MCF 10A (cell line): Measurements from ENCODE around the gene PHF20. TPM values are rescaled to one million over a fixed set of nuclear protein-coding genes. Genes with fewer than 3 reads are reported as not detected.

Source experiments
- BruUV-seq: library from RNA; stranded (reverse); fragments of 400-500 nt; replicated peaks from 2 replicates; lab custom pipeline; 2021; lab: Mats Ljungman, UMichigan
- CTCF ChIA-PET: fragments of 300-600 bp; sonication (Branson Sonifier 250); formaldehyde crosslinking; extraction: SDS; loops from one replicate; lab custom pipeline; 2021; ENCODE audit warnings: antibody characterized with exemption, inconsistent platforms; lab: Yijun Ruan, JAX
- POLR2A ChIA-PET: fragments of 300-600, 350-650 bp; sonication (Branson Sonifier 250); formaldehyde crosslinking; extraction: SDS; loops from one replicate; lab custom pipeline; 2020; ENCODE audit warnings: antibody characterized with exemption, inconsistent platforms; lab: Yijun Ruan, JAX
- DNase-seq: peaks from one replicate; pipeline ENCODE4 v3.0.0-alpha.2; 2018; ENCODE audit not compliant: unreplicated experiment
- H3K27ac Mint-ChIP-seq: one replicate; pipeline ENCODE4 v1.8.0; 2022; ENCODE audit warnings: mild to moderate bottlenecking, low read depth, mixed read lengths; ENCODE audit not compliant: unreplicated experiment
- H3K27me3 Mint-ChIP-seq: one replicate; pipeline ENCODE4 v1.8.0; 2022; ENCODE audit warnings: mixed read lengths; ENCODE audit not compliant: insufficient read depth, unreplicated experiment
- H3K36me3 Mint-ChIP-seq: one replicate; pipeline ENCODE4 v1.8.0; 2022; ENCODE audit warnings: mild to moderate bottlenecking, moderate library complexity, mixed read lengths; ENCODE audit not compliant: insufficient read depth, unreplicated experiment
- H3K4me1 Mint-ChIP-seq: one replicate; pipeline ENCODE4 v1.8.0; 2022; ENCODE audit warnings: mixed read lengths; ENCODE audit not compliant: insufficient read depth, unreplicated experiment
- H3K4me3 Mint-ChIP-seq: one replicate; pipeline ENCODE4 v1.8.0; 2022; ENCODE audit warnings: mild to moderate bottlenecking, moderate library complexity, mixed read lengths; ENCODE audit not compliant: unreplicated experiment
- H3K9me3 Mint-ChIP-seq: one replicate; pipeline ENCODE4 v1.8.0; 2022; ENCODE audit warnings: mixed read lengths; ENCODE audit not compliant: unreplicated experiment
- intact Hi-C: fragments of 100-400 bp; cut with micrococcal nuclease; formaldehyde crosslinking; loops from 2 replicates; pipeline ENCODE4 v1.14.1; 2022
- total RNA-seq: library from RNA; stranded (reverse); gene quantifications from 2 replicates; pipeline ENCODE4 v1.2.3, GENCODE V29; 2022
- TF ChIP-seq, protein P1 (sequence below): fragments of 200-600 bp; IDR thresholded peaks from one replicate; pipeline ENCODE4 v1.8.0; 2022; ENCODE audit warnings: antibody characterized with exemption, mild to moderate bottlenecking; ENCODE audit not compliant: unreplicated experiment

Gene PHF20
- total RNA-seq, 1 experiment from 2014 or later: 74.7 TPM

DNA sequence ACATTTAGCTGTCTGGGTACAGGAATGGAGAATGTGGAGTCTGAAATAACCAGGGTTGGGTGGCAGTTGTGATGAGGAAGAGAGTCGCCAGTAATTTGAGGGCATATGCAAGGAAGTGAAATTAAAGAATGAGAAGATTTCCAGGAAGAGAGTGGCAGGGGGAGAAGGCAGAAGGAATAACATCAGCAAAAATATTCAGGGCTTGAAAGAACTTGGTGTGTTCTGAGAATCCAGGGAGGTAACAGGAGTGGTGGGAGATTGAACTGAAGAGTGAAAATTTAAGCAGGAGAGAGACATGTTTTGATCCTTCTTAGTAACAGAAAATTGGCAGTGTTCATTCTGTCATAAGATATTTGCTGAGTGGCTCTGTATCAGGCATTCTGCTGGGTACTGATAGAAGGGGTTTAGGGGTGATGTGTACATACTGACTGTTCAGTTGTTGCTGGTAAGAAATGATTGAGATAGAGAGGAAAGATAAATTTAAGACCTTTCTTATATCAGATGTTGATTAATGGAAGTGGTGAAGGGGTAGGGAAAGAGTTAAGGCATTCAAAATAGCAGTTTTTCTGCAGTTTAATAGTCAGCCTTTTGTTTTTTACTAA, 54.7 kb downstream of the PHF20 start:
- ChIA-PET CTCF (interaction anchor here (0.6 to 1.7 kb wide), 2 partner anchors 23 to 329 kb away, joined by 3 to 4 read pairs; no protein-coding TSS in a partner anchor), POLR2A (interaction anchor here (1.4 kb wide), 1 partner anchor 58 kb away, joined by 3 read pairs; no protein-coding TSS in a partner anchor)
- intact Hi-C loops: no loop called here
- DNase-seq: no peak
- TF ChIP-seq, protein P1, sequence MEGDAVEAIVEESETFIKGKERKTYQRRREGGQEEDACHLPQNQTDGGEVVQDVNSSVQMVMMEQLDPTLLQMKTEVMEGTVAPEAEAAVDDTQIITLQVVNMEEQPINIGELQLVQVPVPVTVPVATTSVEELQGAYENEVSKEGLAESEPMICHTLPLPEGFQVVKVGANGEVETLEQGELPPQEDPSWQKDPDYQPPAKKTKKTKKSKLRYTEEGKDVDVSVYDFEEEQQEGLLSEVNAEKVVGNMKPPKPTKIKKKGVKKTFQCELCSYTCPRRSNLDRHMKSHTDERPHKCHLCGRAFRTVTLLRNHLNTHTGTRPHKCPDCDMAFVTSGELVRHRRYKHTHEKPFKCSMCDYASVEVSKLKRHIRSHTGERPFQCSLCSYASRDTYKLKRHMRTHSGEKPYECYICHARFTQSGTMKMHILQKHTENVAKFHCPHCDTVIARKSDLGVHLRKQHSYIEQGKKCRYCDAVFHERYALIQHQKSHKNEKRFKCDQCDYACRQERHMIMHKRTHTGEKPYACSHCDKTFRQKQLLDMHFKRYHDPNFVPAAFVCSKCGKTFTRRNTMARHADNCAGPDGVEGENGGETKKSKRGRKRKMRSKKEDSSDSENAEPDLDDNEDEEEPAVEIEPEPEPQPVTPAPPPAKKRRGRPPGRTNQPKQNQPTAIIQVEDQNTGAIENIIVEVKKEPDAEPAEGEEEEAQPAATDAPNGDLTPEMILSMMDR: no peak
- H3K27me3 Mint-ChIP-seq: no peaks in the 10 kb centered on the region
- H3K27ac Mint-ChIP-seq: no peak overlapping the region
- H3K36me3 Mint-ChIP-seq: peaks cover 39% of the 10 kb centered on the region
- peaks cover 18% of the 10 kb centered on the region for H3K4me1 Mint-ChIP-seq
- H3K9me3 Mint-ChIP-seq: peaks cover 6% of the 10 kb centered on the region
- H3K4me3 Mint-ChIP-seq: no peak overlapping the region
- BruUV-seq: no TSS peak

DNA sequence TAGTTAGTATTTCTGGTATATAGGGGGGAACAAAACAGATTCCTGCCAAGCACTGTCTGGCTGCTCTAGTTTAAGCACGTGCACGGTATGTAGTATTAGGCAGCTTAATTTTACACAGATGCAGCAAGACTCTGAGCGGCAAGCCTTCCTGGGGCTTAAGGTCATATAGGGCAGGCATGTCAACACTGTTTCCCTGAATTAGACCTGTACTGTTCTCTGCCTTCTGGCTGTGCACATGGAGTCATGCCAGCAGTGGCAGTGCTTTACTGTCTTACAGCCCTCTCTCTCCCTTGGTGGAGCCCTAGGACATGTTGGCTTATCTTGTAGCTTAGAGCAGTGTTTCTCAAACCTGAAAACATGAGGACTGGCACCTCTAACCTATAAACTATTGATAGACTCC, 56.6 kb downstream of the PHF20 start:
- POLR2A ChIA-PET: interaction anchor here (0.9 to 1.6 kb wide), 7 partner anchors 16 to 86 kb away, joined by 3 to 8 read pairs (median 4); partner anchors contain the start of gene RBM39
- Mint-ChIP-seq H3K27me3 (no peaks in the 10 kb centered on the region), H3K4me1 (peaks cover 10% of the 10 kb centered on the region), H3K9me3 (no peaks in the 10 kb centered on the region), H3K4me3 (no peak overlapping the region), H3K27ac (no peak overlapping the region), H3K36me3 (peaks cover 47% of the 10 kb centered on the region)
- CTCF ChIA-PET: interaction anchor here (0.5 to 2.1 kb wide), 5 partner anchors 9 to 509 kb away, joined by 3 to 5 read pairs (median 4); no protein-coding TSS in a partner anchor
- TF ChIP-seq, protein P1: no peak
- no TSS peak for BruUV-seq
- no peak for DNase-seq
- intact Hi-C loops: no loop called here

DNA sequence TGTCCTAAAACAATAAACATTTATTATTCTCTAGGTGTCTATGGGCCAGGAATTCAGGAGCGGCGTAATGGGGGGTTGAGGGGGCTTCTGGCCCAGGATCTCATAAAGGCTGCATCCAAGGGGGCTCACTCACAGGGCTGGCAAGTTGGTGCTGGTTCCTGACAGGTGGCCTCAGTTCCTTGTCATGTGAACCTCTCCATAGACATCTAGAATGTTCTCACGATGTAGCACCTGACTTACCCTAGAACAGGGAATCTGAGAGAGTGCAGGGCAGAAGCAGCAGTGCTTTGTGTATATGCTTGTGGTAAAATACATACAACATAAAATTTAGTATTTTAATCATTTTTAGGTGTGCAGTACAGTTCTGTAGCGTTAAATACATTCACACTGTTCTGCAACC, 57.1 kb downstream of the PHF20 start:
- ChIA-PET CTCF (interaction anchor here (0.5 to 2.1 kb wide), 4 partner anchors 11 to 508 kb away, joined by 3 to 5 read pairs (median 4); no protein-coding TSS in a partner anchor), POLR2A (interaction anchor here (0.9 to 1.6 kb wide), 6 partner anchors 16 to 87 kb away, joined by 3 to 8 read pairs (median 4); partner anchors contain the start of gene RBM39)
- H3K4me3 Mint-ChIP-seq: no peak overlapping the region
- peaks cover 10% of the 10 kb centered on the region for H3K4me1 Mint-ChIP-seq
- DNase-seq: no peak
- intact Hi-C loops: no loop called here
- H3K27ac Mint-ChIP-seq: no peak overlapping the region
- peaks cover 47% of the 10 kb centered on the region for H3K36me3 Mint-ChIP-seq
- BruUV-seq: no TSS peak
- TF ChIP-seq, protein P1: no peak
- H3K27me3 Mint-ChIP-seq: no peaks in the 10 kb centered on the region
- no peaks in the 10 kb centered on the region for H3K9me3 Mint-ChIP-seq

DNA sequence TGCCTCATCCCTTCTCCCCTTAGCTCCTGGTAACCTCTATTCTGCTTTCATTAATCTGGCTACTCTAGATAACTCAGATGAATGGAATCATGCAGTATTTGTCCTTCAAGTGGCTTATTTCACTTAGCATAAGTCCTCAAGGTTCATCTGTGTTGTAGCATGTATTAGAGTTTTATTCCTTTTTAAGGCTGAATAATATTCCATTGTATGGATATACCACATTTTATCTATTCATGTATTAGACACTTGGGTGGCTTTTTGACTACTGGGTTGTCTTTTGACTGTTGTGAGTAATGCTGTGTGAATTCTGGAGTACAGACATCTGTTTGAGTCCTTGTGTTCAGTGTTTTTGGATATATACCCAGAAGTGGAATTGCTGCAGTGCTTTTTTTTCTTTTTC, 58.4 kb downstream of the PHF20 start:
- H3K27me3 Mint-ChIP-seq: no peaks in the 10 kb centered on the region
- H3K36me3 Mint-ChIP-seq: peaks cover 41% of the 10 kb centered on the region
- intact Hi-C loops: no loop called here
- TF ChIP-seq, protein P1: no peak
- no TSS peak for BruUV-seq
- CTCF ChIA-PET: interaction anchor here (0.6 kb wide), 1 partner anchor 14 kb away, joined by 3 read pairs; no protein-coding TSS in a partner anchor
- H3K27ac Mint-ChIP-seq: no peak overlapping the region
- no peak overlapping the region for H3K4me3 Mint-ChIP-seq
- POLR2A ChIA-PET: interaction anchor here (1.6 to 1.8 kb wide), 3 partner anchors 14 to 88 kb away, joined by 3 to 6 read pairs (median 4); partner anchors contain the start of gene RBM39
- H3K4me1 Mint-ChIP-seq: peaks cover 6% of the 10 kb centered on the region
- H3K9me3 Mint-ChIP-seq: no peaks in the 10 kb centered on the region
- no peak for DNase-seq
